ENCODE data around the gene ACTR6.
"Not testable (repeated sequence)": the region's sequence is repeated elsewhere in the genome, so short reads cannot be mapped to it uniquely, and the experiment has no call there.

Gene ACTR6

GRCh38 chr12:100184549-100185145, 16.0 kb upstream of the ACTR6 start:
- DNase-seq (ENCODE audit: insufficient read length, low spot score): no peak
- no peak for FAIRE-seq

- FAIRE-seq: no peak
- no peak for DNase-seq (ENCODE audit: insufficient read length, low spot score)
These were observed 15.2 kb upstream of the ACTR6 start for GRCh38 chr12:100185361-100185894.

- FAIRE-seq: no peak
These were observed 14.5 kb upstream of the ACTR6 start for GRCh38 chr12:100186071-100186470.

GRCh38 chr12:100187068-100187467, 13.5 kb upstream of the ACTR6 start:
- FAIRE-seq: no peak
- DNase-seq (ENCODE audit: insufficient read length, low spot score): no peak

More at GRCh38 chr12:100186071-100186470, 14.5 kb upstream of the ACTR6 start:
- no peak for DNase-seq (ENCODE audit: insufficient read length, low spot score)

GRCh38 chr12:100187857-100188519, 12.6 kb upstream of the ACTR6 start:
- DNase-seq (ENCODE audit: insufficient read length, low spot score) (no peak), FAIRE-seq (no peak)

- DNase-seq (ENCODE audit: insufficient read length, low spot score); FAIRE-seq: not testable (repeated sequence)
These were observed 11.6 kb upstream of the ACTR6 start for GRCh38 chr12:100188888-100189635.

GRCh38 chr12:100189636-100190394, 10.8 kb upstream of the ACTR6 start:
- no peak for DNase-seq (ENCODE audit: insufficient read length, low spot score)

GRCh38 chr12:100193085-100193484, 7.5 kb upstream of the ACTR6 start:
- no peak for DNase-seq (ENCODE audit: insufficient read length, low spot score)
- no peak for FAIRE-seq

More at GRCh38 chr12:100189636-100190394, 10.8 kb upstream of the ACTR6 start:
- FAIRE-seq: no peak

- DNase-seq (ENCODE audit: insufficient read length, low spot score) (no peak), FAIRE-seq (no peak)
These were observed 3.1 kb upstream of the ACTR6 start for GRCh38 chr12:100197486-100197885.

GRCh38 chr12:100199023-100199346, 1.6 kb upstream of the ACTR6 start:
- FAIRE-seq: no peak
- DNase-seq (ENCODE audit: insufficient read length, low spot score): peak; percentile 3

GRCh38 chr12:100199347-100200149, 1.1 kb upstream of the ACTR6 start:
- DNase-seq (ENCODE audit: insufficient read length, low spot score) (peak; percentile 70), FAIRE-seq (no peak)

GRCh38 chr12:100201604-100202423, 1.2 kb downstream of the ACTR6 start:
- DNase-seq (ENCODE audit: insufficient read length, low spot score): no peak
- FAIRE-seq: no peak

GRCh38 chr12:100207311-100207710, 6.7 kb downstream of the ACTR6 start:
- no peak for FAIRE-seq
- DNase-seq (ENCODE audit: insufficient read length, low spot score): no peak

- DNase-seq (ENCODE audit: insufficient read length, low spot score) (no peak), FAIRE-seq (no peak)
These were observed 8.2 kb downstream of the ACTR6 start for GRCh38 chr12:100208834-100209233.

- FAIRE-seq (no peak), DNase-seq (ENCODE audit: insufficient read length, low spot score) (no peak)
These were observed 11.1 kb downstream of the ACTR6 start for GRCh38 chr12:100211698-100212097.

GRCh38 chr12:100213016-100213891, 12.6 kb downstream of the ACTR6 start:
- FAIRE-seq (no peak), DNase-seq (ENCODE audit: insufficient read length, low spot score) (no peak)

- DNase-seq (ENCODE audit: insufficient read length, low spot score) (no peak), FAIRE-seq (no peak)
These were observed 13.9 kb downstream of the ACTR6 start for GRCh38 chr12:100214518-100214917.

GRCh38 chr12:100215209-100215608, 14.6 kb downstream of the ACTR6 start:
- no peak for FAIRE-seq
- DNase-seq (ENCODE audit: insufficient read length, low spot score): no peak

Measured in HTR-8/SVneo (cell line).